DND-41 (cell line): ENCODE data around the gene MAML3.

ENCODE experiments used
- ATAC-seq: fragments of 200-7000 bp; cut with Tn5 transposase; 3 replicates; pipeline ENCODE4 v1.9.1; 2021; ENCODE audit warnings: low read depth; ENCODE audit not compliant: insufficient read depth
- DNase-seq: peaks from one replicate; pipeline ENCODE4 v3.0.0-alpha.2; 2020
- H2AFZ ChIP-seq: 2 replicates; pipeline ENCODE4 v1.6.0; 2012; ENCODE audit warnings: low read depth, low read length
- H3K27ac ChIP-seq: 2 replicates; pipeline ENCODE4 v1.5.1; 2012; ENCODE audit warnings: low read length, inconsistent platforms
- H3K27me3 ChIP-seq: fragments of 200-600 bp; sonication (generic); 2 replicates; pipeline ENCODE4 v1.6.0; 2012; ENCODE audit warnings: low read length, mild to moderate bottlenecking, inconsistent platforms; ENCODE audit not compliant: insufficient read depth, poor library complexity
- H3K36me3 ChIP-seq: 2 replicates; pipeline ENCODE4 v1.5.1; 2012; ENCODE audit warnings: low read length, inconsistent platforms; ENCODE audit not compliant: insufficient read depth
- H3K4me1 ChIP-seq: 2 replicates; pipeline ENCODE4 v1.5.1; 2012; ENCODE audit warnings: mild to moderate bottlenecking, low read length; ENCODE audit not compliant: insufficient read depth
- H3K4me2 ChIP-seq: 2 replicates; pipeline ENCODE4 v1.6.0; 2012; ENCODE audit warnings: mild to moderate bottlenecking, moderate library complexity, low read length, inconsistent platforms; ENCODE audit not compliant: insufficient read depth
- H3K4me3 ChIP-seq, 2 experiments: fragments of 200-600 bp in 1 of 2; shearing (Covaris generic) in 1 of 2; 2 replicates each; pipeline ENCODE4 v1.5.1; 2012 to 2016; ENCODE audit warnings: inconsistent platforms in 2 of 2, low read length in 2 of 2, mild to moderate bottlenecking in 2 of 2, low read depth in 1 of 2, moderate library complexity in 1 of 2
- H3K79me2 ChIP-seq: 2 replicates; pipeline ENCODE4 v1.6.0; 2012; ENCODE audit warnings: low read length, inconsistent platforms; ENCODE audit not compliant: insufficient read depth
- H3K9ac ChIP-seq: 2 replicates; pipeline ENCODE4 v1.6.0; 2012; ENCODE audit warnings: low read depth, mild to moderate bottlenecking, inconsistent platforms, low read length, moderate library complexity
- H3K9me3 ChIP-seq: 2 replicates; pipeline ENCODE4 v1.5.1; 2012; ENCODE audit warnings: low read length, moderate library complexity, mild to moderate bottlenecking, inconsistent platforms; ENCODE audit not compliant: insufficient read depth, severe bottlenecking
- H4K20me1 ChIP-seq: 2 replicates; pipeline ENCODE4 v1.6.0; 2012; ENCODE audit warnings: low read length; ENCODE audit not compliant: insufficient read depth
- EZH2 ChIP-seq: IDR thresholded peaks from 3 replicates; pipeline ENCODE4 v1.6.1; 2012; ENCODE audit warnings: borderline replicate concordance, low read depth, mild to moderate bottlenecking, moderate library complexity, low read length, inconsistent platforms; ENCODE audit not compliant: severe bottlenecking
- TF ChIP-seq, protein P1 (sequence below): IDR thresholded peaks from 2 replicates; pipeline ENCODE4 v1.5.1; 2012; ENCODE audit warnings: borderline replicate concordance, low read length, moderate library complexity, mild to moderate bottlenecking; ENCODE audit not compliant: poor library complexity, severe bottlenecking; ENCODE audit errors: extremely low read depth

MAML3 gene

DNA sequence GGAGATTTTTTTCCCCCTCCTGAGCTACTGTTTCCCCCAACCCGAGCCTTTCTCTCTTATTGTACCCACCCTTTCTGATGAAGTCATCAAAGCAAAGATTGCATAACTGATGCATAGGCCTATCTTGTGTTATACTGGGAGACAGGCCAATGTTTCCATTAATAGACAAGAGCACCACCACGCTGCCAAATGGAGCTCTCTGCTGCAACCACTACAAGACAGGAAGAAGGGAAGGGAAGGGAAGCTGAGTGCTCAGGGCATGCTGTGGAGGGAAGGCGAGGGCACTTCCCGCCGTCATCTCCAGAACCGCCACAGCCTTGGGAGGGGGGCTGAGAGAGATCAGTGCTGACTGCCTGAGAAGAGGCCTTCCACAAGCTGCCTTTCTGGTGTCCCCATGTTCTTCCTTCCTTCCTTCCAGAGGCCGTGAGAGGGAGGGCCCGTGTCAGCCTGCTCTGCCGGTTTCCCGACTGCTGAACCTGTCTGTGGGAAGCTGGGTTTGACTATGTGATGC is 413.4 kb downstream of the MAML3 start:
- Histone ChIP-seq H3K27me3 (no peaks in the 10 kb centered on the region), H4K20me1 (no peaks in the 10 kb centered on the region), H3K27ac (no peak overlapping the region), H3K9me3 (no peaks in the 10 kb centered on the region), H3K4me1 (peaks cover 5% of the 10 kb centered on the region), H3K79me2 (no peaks in the 10 kb centered on the region), H3K9ac (no peak overlapping the region), H3K4me3 (no peak overlapping the region), H3K4me2 (no peak overlapping the region), H3K36me3 (no peaks in the 10 kb centered on the region), H2AFZ (no peak overlapping the region)
- TF ChIP-seq EZH2 = no peak
- TF ChIP-seq, protein P1, sequence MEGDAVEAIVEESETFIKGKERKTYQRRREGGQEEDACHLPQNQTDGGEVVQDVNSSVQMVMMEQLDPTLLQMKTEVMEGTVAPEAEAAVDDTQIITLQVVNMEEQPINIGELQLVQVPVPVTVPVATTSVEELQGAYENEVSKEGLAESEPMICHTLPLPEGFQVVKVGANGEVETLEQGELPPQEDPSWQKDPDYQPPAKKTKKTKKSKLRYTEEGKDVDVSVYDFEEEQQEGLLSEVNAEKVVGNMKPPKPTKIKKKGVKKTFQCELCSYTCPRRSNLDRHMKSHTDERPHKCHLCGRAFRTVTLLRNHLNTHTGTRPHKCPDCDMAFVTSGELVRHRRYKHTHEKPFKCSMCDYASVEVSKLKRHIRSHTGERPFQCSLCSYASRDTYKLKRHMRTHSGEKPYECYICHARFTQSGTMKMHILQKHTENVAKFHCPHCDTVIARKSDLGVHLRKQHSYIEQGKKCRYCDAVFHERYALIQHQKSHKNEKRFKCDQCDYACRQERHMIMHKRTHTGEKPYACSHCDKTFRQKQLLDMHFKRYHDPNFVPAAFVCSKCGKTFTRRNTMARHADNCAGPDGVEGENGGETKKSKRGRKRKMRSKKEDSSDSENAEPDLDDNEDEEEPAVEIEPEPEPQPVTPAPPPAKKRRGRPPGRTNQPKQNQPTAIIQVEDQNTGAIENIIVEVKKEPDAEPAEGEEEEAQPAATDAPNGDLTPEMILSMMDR = no peak
- ATAC-seq (peak; percentile 40; the same call in 1 of the 3 replicates), DNase-seq (no peak)

DNA sequence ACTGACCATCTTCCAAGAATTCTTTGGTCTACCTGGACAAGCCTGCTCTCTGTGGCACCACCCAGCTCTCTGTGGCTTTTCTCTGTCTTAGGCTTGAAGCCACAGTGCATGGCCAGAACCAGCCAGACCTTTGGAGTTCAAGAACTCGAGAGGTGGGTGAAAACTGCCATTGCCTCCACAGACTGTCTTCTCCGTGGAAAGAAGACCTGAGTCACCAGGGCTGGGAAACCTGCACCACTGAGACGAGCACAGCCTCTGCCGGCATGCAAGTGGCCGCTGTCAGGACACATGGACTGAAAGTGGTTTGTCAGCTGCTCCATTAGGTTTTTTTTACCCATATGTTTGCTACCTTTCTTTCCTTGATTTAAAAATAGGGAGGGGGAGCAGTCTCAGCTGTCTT is 413.9 kb downstream of the MAML3 start:
- peaks cover 2% of the 10 kb centered on the region for H3K4me1 ChIP-seq
- H3K36me3 ChIP-seq = no peaks in the 10 kb centered on the region
- H3K27ac ChIP-seq = no peak overlapping the region
- no peak overlapping the region for H3K4me3 ChIP-seq
- H4K20me1 ChIP-seq = no peaks in the 10 kb centered on the region
- no peak overlapping the region for H3K9ac ChIP-seq
- ATAC-seq (no peak), DNase-seq (no peak)
- no peak for TF ChIP-seq EZH2
- TF ChIP-seq, protein P1 = no peak
- H3K9me3 ChIP-seq = no peaks in the 10 kb centered on the region
- H2AFZ ChIP-seq = no peak overlapping the region
- no peaks in the 10 kb centered on the region for H3K79me2 ChIP-seq
- no peaks in the 10 kb centered on the region for H3K27me3 ChIP-seq
- no peak overlapping the region for H3K4me2 ChIP-seq

DNA sequence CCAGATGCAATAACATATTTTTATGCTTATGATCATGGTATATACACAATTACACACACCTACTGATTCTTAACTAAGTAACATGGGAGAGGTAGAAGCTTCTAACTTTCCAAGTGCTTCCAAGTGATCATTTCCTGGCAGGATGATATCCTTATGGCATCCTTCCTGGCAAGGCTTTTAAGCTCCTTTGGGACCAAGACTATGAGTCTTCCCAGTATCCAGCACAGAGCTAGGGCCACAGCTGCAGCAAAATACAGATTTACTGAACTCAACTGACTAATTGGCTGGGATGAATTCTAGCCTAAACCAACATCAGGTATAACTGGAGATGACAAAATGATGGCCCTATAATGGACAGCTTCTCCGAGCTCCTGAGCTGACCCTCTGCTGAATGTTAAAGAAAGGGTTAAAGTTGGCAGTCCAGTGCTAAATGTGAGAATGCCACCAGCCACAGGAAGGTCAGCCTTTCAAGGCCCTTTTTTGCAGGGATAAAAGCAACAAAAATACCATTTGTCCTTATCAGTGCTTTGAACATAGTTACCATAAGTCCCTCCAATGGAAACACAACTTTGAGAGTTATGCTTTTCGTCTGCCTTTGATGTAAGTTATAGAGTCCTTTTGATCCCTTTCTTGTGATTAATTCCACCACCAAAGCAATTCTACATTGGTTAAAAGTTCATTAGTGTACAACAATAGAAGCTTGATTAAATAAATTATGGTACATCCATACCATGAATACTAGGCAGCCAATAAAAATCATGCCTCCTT is 415.0 kb downstream of the MAML3 start:
- H3K4me2 ChIP-seq = no peak overlapping the region
- H3K27me3 ChIP-seq = no peaks in the 10 kb centered on the region
- no peak for DNase-seq
- no peaks in the 10 kb centered on the region for H3K79me2 ChIP-seq
- H3K9me3 ChIP-seq = no peaks in the 10 kb centered on the region
- peaks cover 12% of the 10 kb centered on the region for H3K4me1 ChIP-seq
- H2AFZ ChIP-seq = no peak overlapping the region
- no peak for ATAC-seq
- H3K9ac ChIP-seq = no peak overlapping the region
- no peak for TF ChIP-seq EZH2
- TF ChIP-seq, protein P1 = no peak
- H4K20me1 ChIP-seq = no peaks in the 10 kb centered on the region
- H3K27ac ChIP-seq = no peak overlapping the region
- H3K4me3 ChIP-seq = no peak overlapping the region
- H3K36me3 ChIP-seq = no peaks in the 10 kb centered on the region
